K562 (cell line): ENCODE measurements around the gene CMTR1.

ENCODE experiments used
- ARHGAP35 ChIP-seq: fragments of 450-650 bp; IDR thresholded peaks from 2 replicates; pipeline ENCODE4 v1.6.1; 2018; ENCODE audit not compliant: partially characterized antibody
- ARNT ChIP-seq, 2 experiments: fragments of 450-650 bp; IDR thresholded peaks; 2 replicates each; pipeline ENCODE4 v1.6.1; 2016; ENCODE audit warnings: mild to moderate bottlenecking in 1 of 2
- CEBPB ChIP-seq: fragments of 450-650 bp; IDR thresholded peaks from 2 replicates; pipeline ENCODE4 v1.6.1; 2016; ENCODE audit warnings: missing genetic modification characterization, missing compliant biosample characterization
- HIVEP1 ChIP-seq: fragments of 250-450 bp; sonication (Bioruptor Pico); IDR thresholded peaks from 2 replicates; pipeline ENCODE4 v1.4.0; 2020; ENCODE audit warnings: mild to moderate bottlenecking
- RBM17 ChIP-seq: fragments of 200-400 bp; formaldehyde crosslinking; IDR thresholded peaks from 2 replicates; pipeline ENCODE4 v1.6.1; 2017; ENCODE audit warnings: low read depth, mild to moderate bottlenecking, low read length, borderline replicate concordance
- SMAD4 ChIP-seq: fragments of 250-450 bp; sonication (Bioruptor Pico); conservative IDR thresholded peaks from 2 replicates; pipeline ENCODE4 v1.8.0; 2021; ENCODE audit warnings: inconsistent platforms, mild to moderate bottlenecking, moderate library complexity
- ZZZ3 ChIP-seq: fragments of 450-650 bp; IDR thresholded peaks from 2 replicates; pipeline ENCODE4 v1.6.1; 2016; ENCODE audit warnings: antibody characterized with exemption, mild to moderate bottlenecking, moderate library complexity
- TF ChIP-seq, protein P1 (sequence below): sonication (generic); formaldehyde crosslinking; IDR thresholded peaks from 2 replicates; pipeline ENCODE4 v1.8.0; 2022; ENCODE audit warnings: mild to moderate bottlenecking, missing genetic modification reagents, borderline replicate concordance

DNA sequence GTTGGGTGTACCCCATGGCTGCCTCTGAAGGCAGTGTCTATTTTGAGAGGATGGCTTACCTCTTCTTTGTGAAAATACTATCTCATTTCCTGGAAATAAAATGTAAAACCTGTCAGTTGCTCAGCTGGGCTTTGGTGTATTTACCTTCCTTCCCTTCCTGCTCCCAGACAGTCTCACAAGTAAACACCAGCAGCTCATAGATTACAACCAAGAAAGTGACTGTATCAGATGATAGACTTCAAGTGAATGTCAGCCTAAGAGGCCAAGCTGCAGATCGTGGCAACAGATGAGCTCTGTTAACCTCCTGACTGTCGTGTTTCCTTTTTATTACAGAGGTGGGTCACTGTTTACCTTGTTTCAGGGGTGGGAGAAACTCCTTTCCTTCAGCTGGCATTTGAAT, 41.9 kb upstream of the CMTR1 start:
- TF ChIP-seq, protein P1, sequence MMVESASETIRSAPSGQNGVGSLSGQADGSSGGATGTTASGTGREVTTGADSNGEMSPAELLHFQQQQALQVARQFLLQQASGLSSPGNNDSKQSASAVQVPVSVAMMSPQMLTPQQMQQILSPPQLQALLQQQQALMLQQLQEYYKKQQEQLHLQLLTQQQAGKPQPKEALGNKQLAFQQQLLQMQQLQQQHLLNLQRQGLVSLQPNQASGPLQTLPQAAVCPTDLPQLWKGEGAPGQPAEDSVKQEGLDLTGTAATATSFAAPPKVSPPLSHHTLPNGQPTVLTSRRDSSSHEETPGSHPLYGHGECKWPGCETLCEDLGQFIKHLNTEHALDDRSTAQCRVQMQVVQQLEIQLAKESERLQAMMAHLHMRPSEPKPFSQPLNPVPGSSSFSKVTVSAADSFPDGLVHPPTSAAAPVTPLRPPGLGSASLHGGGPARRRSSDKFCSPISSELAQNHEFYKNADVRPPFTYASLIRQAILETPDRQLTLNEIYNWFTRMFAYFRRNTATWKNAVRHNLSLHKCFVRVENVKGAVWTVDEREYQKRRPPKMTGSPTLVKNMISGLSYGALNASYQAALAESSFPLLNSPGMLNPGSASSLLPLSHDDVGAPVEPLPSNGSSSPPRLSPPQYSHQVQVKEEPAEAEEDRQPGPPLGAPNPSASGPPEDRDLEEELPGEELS (CRISPR knock-in tag) = no peak
- TF ChIP-seq RBM17 (no peak), ARNT (IDR thresholded peaks at IDR 0.05) (no peak), ARHGAP35 (no peak), CEBPB (tag) (no peak), SMAD4 (CRISPR knock-in tag) (no peak), HIVEP1 (CRISPR knock-in tag) (no peak), ZZZ3 (no peak)
